AG10803 (cell line): ENCODE measurements around the gene CNTN4.

ENCODE experiments used
- DNase-seq: peaks from one replicate; pipeline ENCODE4 v3.0.0; 2010; ENCODE audit warnings: low read depth
- H3K4me3 ChIP-seq: 2 replicates; pipeline ENCODE4 v1.5.1; 2011; ENCODE audit warnings: mild to moderate bottlenecking, low read length, control low read depth
- TF ChIP-seq, protein P1 (sequence below): conservative IDR thresholded peaks from 2 replicates; pipeline ENCODE4 v1.5.1; 2011; ENCODE audit warnings: mild to moderate bottlenecking, low read length, control low read depth, inconsistent platforms

The CNTN4 gene

DNA sequence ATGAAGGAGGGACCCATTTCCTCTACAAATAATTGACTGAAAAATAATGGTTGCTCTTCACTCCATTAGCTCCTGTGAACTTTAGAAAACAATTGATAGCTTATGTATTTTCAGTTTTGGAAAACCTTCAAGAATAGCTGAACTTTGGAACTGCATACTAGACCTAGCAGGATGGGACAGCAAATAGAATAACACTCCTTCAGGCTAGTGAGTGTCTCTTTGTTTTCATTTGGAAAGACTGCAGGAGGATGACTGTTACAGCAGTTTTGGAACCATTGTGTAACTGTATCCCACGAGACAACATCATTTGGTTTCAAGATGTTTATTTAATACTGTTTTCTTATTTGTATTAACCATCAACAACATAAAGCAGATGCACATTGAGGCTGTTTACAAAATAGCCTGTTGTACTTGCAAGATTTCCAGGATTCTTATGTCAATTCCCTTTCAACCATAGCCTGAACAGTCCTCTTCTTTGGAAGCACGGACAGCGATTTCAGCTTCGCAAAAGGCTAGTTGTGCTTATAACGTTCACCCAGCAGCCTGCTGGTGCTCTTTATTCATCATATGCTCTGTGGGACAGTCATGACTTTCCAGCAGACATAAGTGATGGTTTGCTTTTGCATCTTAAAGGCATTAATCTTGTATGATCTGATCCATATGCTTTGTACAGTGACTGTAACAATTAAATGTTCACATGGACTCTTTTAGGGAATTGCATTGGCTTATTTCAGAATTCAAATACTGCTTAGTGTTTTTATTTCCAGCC, 676.0 kb downstream of the CNTN4 start:
- DNase-seq: no peak
- no peak overlapping the region for H3K4me3 ChIP-seq
- TF ChIP-seq, protein P1, sequence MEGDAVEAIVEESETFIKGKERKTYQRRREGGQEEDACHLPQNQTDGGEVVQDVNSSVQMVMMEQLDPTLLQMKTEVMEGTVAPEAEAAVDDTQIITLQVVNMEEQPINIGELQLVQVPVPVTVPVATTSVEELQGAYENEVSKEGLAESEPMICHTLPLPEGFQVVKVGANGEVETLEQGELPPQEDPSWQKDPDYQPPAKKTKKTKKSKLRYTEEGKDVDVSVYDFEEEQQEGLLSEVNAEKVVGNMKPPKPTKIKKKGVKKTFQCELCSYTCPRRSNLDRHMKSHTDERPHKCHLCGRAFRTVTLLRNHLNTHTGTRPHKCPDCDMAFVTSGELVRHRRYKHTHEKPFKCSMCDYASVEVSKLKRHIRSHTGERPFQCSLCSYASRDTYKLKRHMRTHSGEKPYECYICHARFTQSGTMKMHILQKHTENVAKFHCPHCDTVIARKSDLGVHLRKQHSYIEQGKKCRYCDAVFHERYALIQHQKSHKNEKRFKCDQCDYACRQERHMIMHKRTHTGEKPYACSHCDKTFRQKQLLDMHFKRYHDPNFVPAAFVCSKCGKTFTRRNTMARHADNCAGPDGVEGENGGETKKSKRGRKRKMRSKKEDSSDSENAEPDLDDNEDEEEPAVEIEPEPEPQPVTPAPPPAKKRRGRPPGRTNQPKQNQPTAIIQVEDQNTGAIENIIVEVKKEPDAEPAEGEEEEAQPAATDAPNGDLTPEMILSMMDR: no peak

DNA sequence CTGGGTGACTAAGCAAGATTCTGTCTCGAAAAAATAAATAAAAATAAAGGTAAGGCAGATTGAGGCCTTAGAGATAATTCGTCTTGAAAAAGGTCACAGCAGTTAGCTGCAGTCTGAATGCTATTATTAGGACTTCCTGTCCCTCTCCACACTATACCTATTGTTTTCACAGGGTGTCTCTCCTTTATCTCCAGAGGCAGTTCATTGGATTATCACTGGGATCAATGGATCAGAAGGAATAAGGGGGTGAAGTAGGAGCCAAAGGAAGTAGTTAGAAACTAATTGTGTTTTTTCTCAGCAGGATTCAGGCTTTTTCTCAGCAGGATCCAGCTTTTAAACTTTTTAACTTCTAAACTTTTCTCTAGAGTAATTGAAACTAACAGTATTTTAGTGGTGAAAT, 684.6 kb downstream of the CNTN4 start:
- DNase-seq: no peak
- TF ChIP-seq, protein P1: no peak
- no peak overlapping the region for H3K4me3 ChIP-seq

DNA sequence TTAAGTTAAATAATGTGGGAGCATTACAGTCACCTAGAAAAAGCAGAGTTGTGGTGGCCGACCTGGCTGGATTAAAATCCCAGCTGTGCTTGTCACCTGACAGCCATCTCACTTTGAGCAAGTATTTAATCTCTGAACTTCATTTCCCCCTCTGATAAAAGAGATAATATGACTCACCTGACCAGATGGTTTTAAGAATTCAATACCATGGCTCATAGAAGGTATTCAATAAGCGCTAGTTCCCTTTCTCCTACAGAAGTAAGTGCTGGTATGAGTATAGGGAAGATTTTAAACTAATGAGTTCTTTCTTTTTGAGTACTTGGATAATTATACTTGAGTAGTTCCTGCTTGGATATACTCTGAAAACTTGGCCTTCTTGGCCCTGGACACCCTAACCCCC, 686.0 kb downstream of the CNTN4 start:
- TF ChIP-seq, protein P1: no peak
- no peak overlapping the region for H3K4me3 ChIP-seq
- DNase-seq: no peak

DNA sequence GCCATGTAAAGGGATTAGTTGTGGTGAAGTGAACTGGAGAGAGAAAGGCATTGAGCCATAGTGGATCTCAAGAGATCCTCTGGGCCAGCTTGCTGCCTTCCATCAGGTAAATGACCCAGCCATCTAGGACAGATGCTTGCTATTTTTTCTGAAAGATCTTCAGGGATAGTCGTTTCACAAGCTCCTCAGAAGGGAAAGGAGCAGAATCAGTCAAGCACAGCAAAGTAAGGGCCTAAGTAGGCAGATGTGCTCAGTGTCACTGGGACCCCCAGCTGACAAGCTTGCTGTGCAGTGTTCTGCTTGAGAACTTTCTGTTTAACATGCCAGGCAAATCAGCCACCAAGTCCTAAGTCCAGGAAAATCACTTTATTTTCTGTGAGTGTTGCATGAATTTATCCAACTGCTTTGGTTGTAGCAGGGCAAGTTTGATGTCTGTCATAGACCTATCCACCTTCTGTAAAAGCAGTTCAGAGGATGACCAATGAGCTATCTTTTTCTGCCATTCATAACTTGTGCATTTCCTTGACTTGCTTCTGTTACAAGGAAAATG, 691.7 kb downstream of the CNTN4 start:
- no peak for DNase-seq

DNA sequence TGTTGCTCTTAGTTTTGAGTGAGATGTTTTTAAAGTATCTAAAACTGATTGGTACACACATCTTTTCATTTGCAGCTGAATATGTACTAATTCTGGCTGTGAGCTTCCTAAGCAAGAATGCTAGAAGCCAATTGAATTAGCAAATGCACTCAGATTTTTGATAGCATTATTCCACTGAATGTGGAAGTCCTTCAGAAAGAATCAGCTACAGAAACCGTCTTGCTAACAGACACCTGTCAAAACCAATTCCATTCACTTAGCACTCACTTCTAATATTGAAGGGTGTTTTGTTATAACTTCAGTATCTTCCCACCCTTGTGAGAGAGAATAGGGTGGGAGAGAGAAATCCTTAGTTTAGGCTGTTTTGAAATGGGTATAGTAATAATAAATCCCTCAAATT, 693.8 kb downstream of the CNTN4 start:
- DNase-seq: no peak
- TF ChIP-seq, protein P1: no peak
- no peak overlapping the region for H3K4me3 ChIP-seq

More for the DNA sequence above, 691.7 kb downstream of the CNTN4 start:
- TF ChIP-seq, protein P1: no peak
- no peak overlapping the region for H3K4me3 ChIP-seq

DNA sequence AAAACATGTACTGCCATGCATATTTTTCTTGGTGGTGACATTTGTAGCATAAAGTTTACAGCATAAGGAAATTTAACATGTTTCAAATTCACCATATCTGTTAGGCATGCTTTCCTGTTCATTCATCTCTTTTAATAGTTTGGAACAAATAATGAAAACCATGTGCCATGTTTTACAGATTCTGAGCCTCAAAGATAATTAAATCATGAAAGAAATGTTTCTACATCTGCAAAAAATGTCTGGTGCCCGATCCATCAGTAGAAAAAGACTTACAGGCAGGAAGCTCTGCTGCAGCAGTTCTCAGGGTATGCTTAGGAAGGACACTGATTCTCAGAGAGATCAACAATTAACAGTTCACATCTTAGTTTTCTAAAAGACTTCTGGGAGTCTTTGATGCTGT, 695.3 kb downstream of the CNTN4 start:
- no peak for DNase-seq
- TF ChIP-seq, protein P1: no peak

DNA sequence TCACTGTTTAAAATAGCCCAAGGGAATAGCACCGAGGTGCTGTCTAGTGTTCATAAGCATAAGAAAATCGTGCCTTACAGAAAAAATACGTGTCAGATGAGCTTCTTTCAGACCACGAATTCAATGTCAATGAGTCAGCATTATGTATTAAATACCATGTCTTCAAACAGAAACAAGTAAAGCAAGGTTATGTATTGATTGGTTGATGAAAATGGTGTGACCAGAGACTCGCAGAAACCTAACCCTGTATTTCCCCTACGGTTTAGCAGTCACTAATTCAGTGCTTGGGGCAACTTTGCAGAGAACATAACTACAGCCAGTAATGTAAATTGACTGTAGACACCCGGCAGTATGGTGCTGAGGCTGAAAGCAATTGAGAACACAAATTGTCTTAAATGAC, 703.8 kb downstream of the CNTN4 start:
- no peak overlapping the region for H3K4me3 ChIP-seq
- no peak for DNase-seq
- TF ChIP-seq, protein P1: no peak

More for the DNA sequence above, 695.3 kb downstream of the CNTN4 start:
- no peak overlapping the region for H3K4me3 ChIP-seq
